Measurements from ENCODE around the gene ST3GAL5.
"Not testable (repeated sequence)": the region's sequence is repeated elsewhere in the genome, so short reads cannot be mapped to it uniquely, and the experiment has no call there.

Gene ST3GAL5

GRCh38 chr2:85893428-85894258 lies 4.9 kb upstream of the ST3GAL5 start:
- no peak for DNase-seq

- DNase-seq: no peak
Observed at GRCh38 chr2:85892216-85892944, 3.6 kb upstream of the ST3GAL5 start.

- no peak for DNase-seq
Observed at GRCh38 chr2:85890522-85891176, 1.9 kb upstream of the ST3GAL5 start.

- DNase-seq: no peak
Observed at GRCh38 chr2:85889627-85890281, 964 bp upstream of the ST3GAL5 start.

- no peak for DNase-seq
Observed at GRCh38 chr2:85888020-85888683, 638 bp downstream of the ST3GAL5 start.

GRCh38 chr2:85887566-85888019 lies 1.2 kb downstream of the ST3GAL5 start:
- DNase-seq: no peak

- DNase-seq: no peak
Observed at GRCh38 chr2:85886590-85886989, 2.2 kb downstream of the ST3GAL5 start.

- DNase-seq: no peak
Observed at GRCh38 chr2:85886141-85886540, 2.6 kb downstream of the ST3GAL5 start.

- not testable (repeated sequence) for DNase-seq
Observed at GRCh38 chr2:85881781-85882180, 7.0 kb downstream of the ST3GAL5 start.

GRCh38 chr2:85880716-85881328 lies 8.0 kb downstream of the ST3GAL5 start:
- not testable (repeated sequence) for DNase-seq

GRCh38 chr2:85878719-85879370 lies 9.9 kb downstream of the ST3GAL5 start:
- DNase-seq: no peak

- DNase-seq: no peak
Observed at GRCh38 chr2:85875350-85876050, 13.3 kb downstream of the ST3GAL5 start.

- no peak for DNase-seq
Observed at GRCh38 chr2:85873679-85874078, 15.1 kb downstream of the ST3GAL5 start.

- no peak for DNase-seq
Observed at GRCh38 chr2:85872536-85873161, 16.1 kb downstream of the ST3GAL5 start.

- DNase-seq: no peak
Observed at GRCh38 chr2:85871494-85872164, 17.2 kb downstream of the ST3GAL5 start.

- DNase-seq: no peak
Observed at GRCh38 chr2:85868822-85869221, 20.0 kb downstream of the ST3GAL5 start.

GRCh38 chr2:85867556-85868292 lies 21.1 kb downstream of the ST3GAL5 start:
- no peak for DNase-seq

- DNase-seq: no peak
Observed at GRCh38 chr2:85867121-85867520, 21.7 kb downstream of the ST3GAL5 start.

GRCh38 chr2:85866165-85866659 lies 22.6 kb downstream of the ST3GAL5 start:
- DNase-seq: no peak
